HepG2 (cell line): ENCODE results near the gene FIBP. TPM values are rescaled to one million over a fixed set of nuclear protein-coding genes. Genes with fewer than 3 reads are reported as not detected.
A peak's percentile ranks its signal among the peaks of the same experiment; 100 is the strongest.

Experiments
- AHR ChIP-seq: IDR thresholded peaks from 2 replicates; pipeline ENCODE4 v1.6.1; 2018; ENCODE audit warnings: missing genetic modification reagents, missing compliant biosample characterization
- ARNT2 ChIP-seq: sonication (generic); formaldehyde crosslinking; IDR thresholded peaks from 2 replicates; pipeline ENCODE4 v1.8.0; 2022; ENCODE audit warnings: mild to moderate bottlenecking, low read depth, missing genetic modification reagents, moderate library complexity
- CHD4 ChIP-seq: fragments of 200-600 bp; sonication (generic); IDR thresholded peaks from 2 replicates; pipeline ENCODE4 v1.7.0; 2017; ENCODE audit warnings: mild to moderate bottlenecking, low read length, borderline replicate concordance
- EEA1 ChIP-seq: sonication (generic); formaldehyde crosslinking; IDR thresholded peaks from 2 replicates; pipeline ENCODE4 v1.5.1; 2020; ENCODE audit warnings: mild to moderate bottlenecking, missing genetic modification reagents, borderline replicate concordance
- HDAC6 ChIP-seq: fragments of 200-600 bp; sonication (generic); IDR thresholded peaks from 2 replicates; pipeline ENCODE4 v1.7.0; 2017; ENCODE audit warnings: mild to moderate bottlenecking, antibody characterized with exemption, low read length, low read depth
- JUND ChIP-seq: sonication (generic); formaldehyde crosslinking; IDR thresholded peaks from 2 replicates; pipeline ENCODE4 v1.8.0; 2022; ENCODE audit warnings: mild to moderate bottlenecking, missing genetic modification reagents
- MLLT10 ChIP-seq: sonication (generic); formaldehyde crosslinking; IDR thresholded peaks from 2 replicates; pipeline ENCODE4 v1.4.0; 2020; ENCODE audit warnings: missing genetic modification reagents
- PAX8 ChIP-seq: sonication (generic); formaldehyde crosslinking; IDR thresholded peaks from 2 replicates; pipeline ENCODE4 v1.8.0; 2022; ENCODE audit warnings: mild to moderate bottlenecking, missing genetic modification reagents, borderline replicate concordance
- RBFOX2 ChIP-seq: fragments of 200-400 bp; formaldehyde crosslinking; IDR thresholded peaks from 2 replicates; pipeline ENCODE4 v1.6.1; 2017; ENCODE audit warnings: low read depth, mild to moderate bottlenecking, low read length
- RBM22 ChIP-seq: fragments of 200-400 bp; formaldehyde crosslinking; optimal IDR thresholded peaks from 2 replicates; pipeline ENCODE3; 2017; ENCODE audit warnings: mild to moderate bottlenecking, low read length, moderate library complexity
- RBM39 ChIP-seq: fragments of 200-400 bp; formaldehyde crosslinking; IDR thresholded peaks from one replicate; pipeline ENCODE4 v1.6.1; 2018; ENCODE audit warnings: antibody characterized with exemption, mild to moderate bottlenecking, low read depth, low read length; ENCODE audit not compliant: poor library complexity, severe bottlenecking
- SMARCC2 ChIP-seq: fragments of 450-650 bp; IDR thresholded peaks from 2 replicates; pipeline ENCODE4 v1.6.1; 2017; ENCODE audit warnings: antibody characterized with exemption, mild to moderate bottlenecking
- U2AF1 ChIP-seq: fragments of 200-400 bp; formaldehyde crosslinking; optimal IDR thresholded peaks from 2 replicates; pipeline ENCODE3; 2017; ENCODE audit warnings: mild to moderate bottlenecking, low read depth, low read length
- ZKSCAN5 ChIP-seq: sonication (generic); formaldehyde crosslinking; IDR thresholded peaks from 2 replicates; pipeline ENCODE4 v1.5.1; 2020; ENCODE audit warnings: mild to moderate bottlenecking, missing genetic modification reagents
- ZMYM3 ChIP-seq: sonication (generic); formaldehyde crosslinking; IDR thresholded peaks from 2 replicates; pipeline ENCODE4 v1.5.1; 2020; ENCODE audit warnings: mild to moderate bottlenecking, missing genetic modification reagents
- ZNF17 ChIP-seq: sonication (generic); formaldehyde crosslinking; IDR thresholded peaks from 2 replicates; pipeline ENCODE4 v1.5.0; 2020; ENCODE audit warnings: mild to moderate bottlenecking, missing genetic modification reagents
- ZNF558 ChIP-seq: sonication (generic); formaldehyde crosslinking; IDR thresholded peaks from 2 replicates; pipeline ENCODE4 v1.9.0; 2022; ENCODE audit warnings: mild to moderate bottlenecking, missing genetic modification reagents, borderline replicate concordance
- polyA plus RNA-seq, 8 experiments: library from polyadenylated mRNA; depleted of rRNA in 3 of 8; stranded (reverse) in 7 of 8; unstranded in 1 of 8; fragments of >200 nt; fragmentation: Illumina TruSeq in 4 of 8; extraction: Trizol in 4 of 8; gene quantifications; 2 replicates each; pipeline versions ENCODE4 v1.2.1 to v1.2.3, GENCODE V29; 2011 to 2016; ENCODE audit warnings: low read depth in 4 of 8, missing spikeins in 1 of 8, mixed read lengths in 1 of 8; ENCODE audit not compliant: insufficient read depth in 1 of 8
- total RNA-seq, 5 experiments: library from RNA; depleted of rRNA; stranded (reverse); fragments of >200 nt; fragmentation: Illumina TruSeq; extraction: Trizol; gene quantifications; 2 replicates each; pipeline ENCODE4 v1.2.3, GENCODE V29; 2016; ENCODE audit warnings: low read depth in 1 of 5
- TF ChIP-seq, protein P1 (sequence below): sonication (generic); formaldehyde crosslinking; IDR thresholded peaks from 2 replicates; pipeline ENCODE4 v1.4.0; 2020; ENCODE audit warnings: missing genetic modification reagents, borderline replicate concordance
- TF ChIP-seq, protein P2 (sequence below): sonication (generic); formaldehyde crosslinking; IDR thresholded peaks from 2 replicates; pipeline ENCODE4 v1.4.0; 2020; ENCODE audit warnings: missing genetic modification reagents, borderline replicate concordance
- TF ChIP-seq, protein P3 (sequence below): sonication (generic); formaldehyde crosslinking; conservative IDR thresholded peaks from 2 replicates; pipeline ENCODE4 v1.8.0; 2022; ENCODE audit warnings: low read depth, missing genetic modification reagents

The FIBP gene
- total and polyA plus RNA-seq, 2 of the 13 experiments (the other 11 are each of a cell fraction or from before 2014, with no cell fraction given) = 42.9 to 62.1 TPM

DNA sequence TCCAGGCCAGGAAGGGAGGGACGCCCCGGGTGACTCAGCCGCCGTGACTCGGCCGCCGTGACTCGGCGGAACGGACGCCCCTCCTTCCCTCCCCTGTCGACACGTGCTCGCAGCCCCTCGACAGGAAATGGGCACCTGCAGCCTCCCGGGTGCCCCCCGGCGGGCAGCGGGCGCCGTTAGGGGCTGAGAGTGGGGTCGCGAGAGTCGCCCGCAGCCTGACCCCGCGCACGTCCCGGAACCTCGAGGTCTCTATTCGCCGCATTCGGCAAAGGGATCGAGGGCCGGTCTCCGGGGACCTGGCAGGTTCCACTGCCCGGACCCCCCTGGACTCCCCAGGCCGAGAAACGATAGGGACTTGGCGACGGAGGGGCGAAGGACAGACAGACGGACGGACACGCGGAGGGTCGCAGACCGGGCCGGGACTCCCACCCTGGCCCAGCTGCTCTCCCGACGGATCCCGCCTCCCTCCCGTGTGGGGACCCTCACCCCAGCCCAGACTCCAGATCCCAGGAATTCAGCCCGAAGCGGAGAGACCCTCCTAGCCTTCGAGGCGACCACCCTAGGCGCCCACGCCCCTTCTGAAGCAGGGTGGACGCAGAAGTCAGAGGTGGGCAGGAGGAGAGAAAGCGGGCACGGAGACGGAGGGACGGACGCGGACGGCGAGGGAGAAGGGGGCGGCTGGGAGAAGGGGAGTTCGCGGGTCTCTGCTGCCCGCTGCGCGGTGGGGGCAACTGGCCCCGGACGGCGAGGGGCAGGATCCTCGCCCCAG lies 11.3 kb upstream of the FIBP start (continued):
- TF ChIP-seq U2AF1 = no peak
- TF ChIP-seq SMARCC2 = no peak
- TF ChIP-seq HDAC6 = no peak
- no peak for TF ChIP-seq EEA1 (CRISPR knock-in tag)
- peak; percentile 40; the same call in 1 of the 2 replicates for TF ChIP-seq ZMYM3 (CRISPR knock-in tag)
- no peak for TF ChIP-seq RBM22
- TF ChIP-seq, protein P1, sequence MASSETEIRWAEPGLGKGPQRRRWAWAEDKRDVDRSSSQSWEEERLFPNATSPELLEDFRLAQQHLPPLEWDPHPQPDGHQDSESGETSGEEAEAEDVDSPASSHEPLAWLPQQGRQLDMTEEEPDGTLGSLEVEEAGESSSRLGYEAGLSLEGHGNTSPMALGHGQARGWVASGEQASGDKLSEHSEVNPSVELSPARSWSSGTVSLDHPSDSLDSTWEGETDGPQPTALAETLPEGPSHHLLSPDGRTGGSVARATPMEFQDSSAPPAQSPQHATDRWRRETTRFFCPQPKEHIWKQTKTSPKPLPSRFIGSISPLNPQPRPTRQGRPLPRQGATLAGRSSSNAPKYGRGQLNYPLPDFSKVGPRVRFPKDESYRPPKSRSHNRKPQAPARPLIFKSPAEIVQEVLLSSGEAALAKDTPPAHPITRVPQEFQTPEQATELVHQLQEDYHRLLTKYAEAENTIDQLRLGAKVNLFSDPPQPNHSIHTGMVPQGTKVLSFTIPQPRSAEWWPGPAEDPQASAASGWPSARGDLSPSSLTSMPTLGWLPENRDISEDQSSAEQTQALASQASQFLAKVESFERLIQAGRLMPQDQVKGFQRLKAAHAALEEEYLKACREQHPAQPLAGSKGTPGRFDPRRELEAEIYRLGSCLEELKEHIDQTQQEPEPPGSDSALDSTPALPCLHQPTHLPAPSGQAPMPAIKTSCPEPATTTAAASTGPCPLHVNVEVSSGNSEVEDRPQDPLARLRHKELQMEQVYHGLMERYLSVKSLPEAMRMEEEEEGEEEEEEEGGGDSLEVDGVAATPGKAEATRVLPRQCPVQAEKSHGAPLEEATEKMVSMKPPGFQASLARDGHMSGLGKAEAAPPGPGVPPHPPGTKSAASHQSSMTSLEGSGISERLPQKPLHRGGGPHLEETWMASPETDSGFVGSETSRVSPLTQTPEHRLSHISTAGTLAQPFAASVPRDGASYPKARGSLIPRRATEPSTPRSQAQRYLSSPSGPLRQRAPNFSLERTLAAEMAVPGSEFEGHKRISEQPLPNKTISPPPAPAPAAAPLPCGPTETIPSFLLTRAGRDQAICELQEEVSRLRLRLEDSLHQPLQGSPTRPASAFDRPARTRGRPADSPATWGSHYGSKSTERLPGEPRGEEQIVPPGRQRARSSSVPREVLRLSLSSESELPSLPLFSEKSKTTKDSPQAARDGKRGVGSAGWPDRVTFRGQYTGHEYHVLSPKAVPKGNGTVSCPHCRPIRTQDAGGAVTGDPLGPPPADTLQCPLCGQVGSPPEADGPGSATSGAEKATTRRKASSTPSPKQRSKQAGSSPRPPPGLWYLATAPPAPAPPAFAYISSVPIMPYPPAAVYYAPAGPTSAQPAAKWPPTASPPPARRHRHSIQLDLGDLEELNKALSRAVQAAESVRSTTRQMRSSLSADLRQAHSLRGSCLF = no peak
- no peak for TF ChIP-seq JUND
- TF ChIP-seq MLLT10 = no peak
- peak; percentile 19; the same call in 1 of the 2 replicates for TF ChIP-seq ZNF558 (CRISPR knock-in tag)
- TF ChIP-seq RBM39 = peak; percentile 99
- TF ChIP-seq CHD4 = no peak
- TF ChIP-seq, protein P2, sequence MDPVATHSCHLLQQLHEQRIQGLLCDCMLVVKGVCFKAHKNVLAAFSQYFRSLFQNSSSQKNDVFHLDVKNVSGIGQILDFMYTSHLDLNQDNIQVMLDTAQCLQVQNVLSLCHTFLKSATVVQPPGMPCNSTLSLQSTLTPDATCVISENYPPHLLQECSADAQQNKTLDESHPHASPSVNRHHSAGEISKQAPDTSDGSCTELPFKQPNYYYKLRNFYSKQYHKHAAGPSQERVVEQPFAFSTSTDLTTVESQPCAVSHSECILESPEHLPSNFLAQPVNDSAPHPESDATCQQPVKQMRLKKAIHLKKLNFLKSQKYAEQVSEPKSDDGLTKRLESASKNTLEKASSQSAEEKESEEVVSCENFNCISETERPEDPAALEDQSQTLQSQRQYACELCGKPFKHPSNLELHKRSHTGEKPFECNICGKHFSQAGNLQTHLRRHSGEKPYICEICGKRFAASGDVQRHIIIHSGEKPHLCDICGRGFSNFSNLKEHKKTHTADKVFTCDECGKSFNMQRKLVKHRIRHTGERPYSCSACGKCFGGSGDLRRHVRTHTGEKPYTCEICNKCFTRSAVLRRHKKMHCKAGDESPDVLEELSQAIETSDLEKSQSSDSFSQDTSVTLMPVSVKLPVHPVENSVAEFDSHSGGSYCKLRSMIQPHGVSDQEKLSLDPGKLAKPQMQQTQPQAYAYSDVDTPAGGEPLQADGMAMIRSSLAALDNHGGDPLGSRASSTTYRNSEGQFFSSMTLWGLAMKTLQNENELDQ = no peak
- no peak for TF ChIP-seq PAX8 (CRISPR knock-in tag)
- TF ChIP-seq AHR (CRISPR knock-in tag) = no peak
- TF ChIP-seq, protein P3, sequence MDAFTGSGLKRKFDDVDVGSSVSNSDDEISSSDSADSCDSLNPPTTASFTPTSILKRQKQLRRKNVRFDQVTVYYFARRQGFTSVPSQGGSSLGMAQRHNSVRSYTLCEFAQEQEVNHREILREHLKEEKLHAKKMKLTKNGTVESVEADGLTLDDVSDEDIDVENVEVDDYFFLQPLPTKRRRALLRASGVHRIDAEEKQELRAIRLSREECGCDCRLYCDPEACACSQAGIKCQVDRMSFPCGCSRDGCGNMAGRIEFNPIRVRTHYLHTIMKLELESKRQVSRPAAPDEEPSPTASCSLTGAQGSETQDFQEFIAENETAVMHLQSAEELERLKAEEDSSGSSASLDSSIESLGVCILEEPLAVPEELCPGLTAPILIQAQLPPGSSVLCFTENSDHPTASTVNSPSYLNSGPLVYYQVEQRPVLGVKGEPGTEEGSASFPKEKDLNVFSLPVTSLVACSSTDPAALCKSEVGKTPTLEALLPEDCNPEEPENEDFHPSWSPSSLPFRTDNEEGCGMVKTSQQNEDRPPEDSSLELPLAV (CRISPR knock-in tag) = no peak
- no peak for TF ChIP-seq ZNF17
- TF ChIP-seq ZKSCAN5 (CRISPR knock-in tag) = no peak
- peak; percentile 78 for TF ChIP-seq RBFOX2
- TF ChIP-seq ARNT2 (CRISPR knock-in tag) = peak; percentile 68; the same call in 1 of the 2 replicates
